ENCODE measurements around the gene MLPH.

MLPH gene

GRCh38 chr2:237541243-237541642 is 54.2 kb downstream of the MLPH start:
- DNase-seq (ENCODE audit: insufficient read length, low spot score) (no peak), FAIRE-seq (no peak)
- TF ChIP-seq, protein P1, sequence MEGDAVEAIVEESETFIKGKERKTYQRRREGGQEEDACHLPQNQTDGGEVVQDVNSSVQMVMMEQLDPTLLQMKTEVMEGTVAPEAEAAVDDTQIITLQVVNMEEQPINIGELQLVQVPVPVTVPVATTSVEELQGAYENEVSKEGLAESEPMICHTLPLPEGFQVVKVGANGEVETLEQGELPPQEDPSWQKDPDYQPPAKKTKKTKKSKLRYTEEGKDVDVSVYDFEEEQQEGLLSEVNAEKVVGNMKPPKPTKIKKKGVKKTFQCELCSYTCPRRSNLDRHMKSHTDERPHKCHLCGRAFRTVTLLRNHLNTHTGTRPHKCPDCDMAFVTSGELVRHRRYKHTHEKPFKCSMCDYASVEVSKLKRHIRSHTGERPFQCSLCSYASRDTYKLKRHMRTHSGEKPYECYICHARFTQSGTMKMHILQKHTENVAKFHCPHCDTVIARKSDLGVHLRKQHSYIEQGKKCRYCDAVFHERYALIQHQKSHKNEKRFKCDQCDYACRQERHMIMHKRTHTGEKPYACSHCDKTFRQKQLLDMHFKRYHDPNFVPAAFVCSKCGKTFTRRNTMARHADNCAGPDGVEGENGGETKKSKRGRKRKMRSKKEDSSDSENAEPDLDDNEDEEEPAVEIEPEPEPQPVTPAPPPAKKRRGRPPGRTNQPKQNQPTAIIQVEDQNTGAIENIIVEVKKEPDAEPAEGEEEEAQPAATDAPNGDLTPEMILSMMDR (IDR thresholded peaks at IDR 0.05; ENCODE audit: insufficient read depth, missing control alignments) = no peak

DNA sequence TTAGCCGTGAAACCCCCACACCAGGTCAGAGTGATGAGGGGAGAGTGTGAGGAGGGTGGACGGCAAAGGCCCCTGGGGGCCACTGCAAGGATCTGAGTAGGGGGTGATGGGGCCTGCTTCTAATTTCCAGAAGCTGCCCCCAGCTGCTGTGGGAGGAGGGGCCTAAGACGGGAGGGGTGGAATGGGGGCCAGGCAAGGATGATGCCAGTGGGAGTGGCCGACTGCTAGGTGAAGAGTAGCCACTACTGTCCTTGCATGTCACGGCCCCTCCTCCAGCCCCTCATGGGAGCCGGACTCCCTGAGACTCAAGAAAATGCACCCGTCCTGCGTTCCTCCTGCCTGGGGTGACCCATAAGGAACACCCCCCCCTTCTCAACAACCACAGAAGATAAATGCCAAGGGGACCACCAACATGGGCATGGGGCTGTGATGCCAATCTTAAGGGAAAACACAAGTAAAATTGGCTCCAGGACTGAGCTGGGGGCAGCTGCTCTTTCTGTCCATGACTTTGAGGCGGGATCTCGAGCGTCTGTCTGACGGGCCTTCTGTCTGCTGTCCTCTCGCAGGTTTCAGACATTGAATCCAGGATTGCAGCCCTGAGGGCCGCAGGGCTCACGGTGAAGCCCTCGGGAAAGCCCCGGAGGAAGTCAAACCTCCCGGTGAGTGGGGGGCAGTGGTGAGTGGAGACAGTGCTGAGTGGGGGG is 55.1 kb downstream of the MLPH start:
- no peak for DNase-seq (ENCODE audit: insufficient read length, low spot score)
- TF ChIP-seq, protein P1 (IDR thresholded peaks at IDR 0.05; ENCODE audit: insufficient read depth, missing control alignments) = no peak
- no peak for FAIRE-seq

DNA sequence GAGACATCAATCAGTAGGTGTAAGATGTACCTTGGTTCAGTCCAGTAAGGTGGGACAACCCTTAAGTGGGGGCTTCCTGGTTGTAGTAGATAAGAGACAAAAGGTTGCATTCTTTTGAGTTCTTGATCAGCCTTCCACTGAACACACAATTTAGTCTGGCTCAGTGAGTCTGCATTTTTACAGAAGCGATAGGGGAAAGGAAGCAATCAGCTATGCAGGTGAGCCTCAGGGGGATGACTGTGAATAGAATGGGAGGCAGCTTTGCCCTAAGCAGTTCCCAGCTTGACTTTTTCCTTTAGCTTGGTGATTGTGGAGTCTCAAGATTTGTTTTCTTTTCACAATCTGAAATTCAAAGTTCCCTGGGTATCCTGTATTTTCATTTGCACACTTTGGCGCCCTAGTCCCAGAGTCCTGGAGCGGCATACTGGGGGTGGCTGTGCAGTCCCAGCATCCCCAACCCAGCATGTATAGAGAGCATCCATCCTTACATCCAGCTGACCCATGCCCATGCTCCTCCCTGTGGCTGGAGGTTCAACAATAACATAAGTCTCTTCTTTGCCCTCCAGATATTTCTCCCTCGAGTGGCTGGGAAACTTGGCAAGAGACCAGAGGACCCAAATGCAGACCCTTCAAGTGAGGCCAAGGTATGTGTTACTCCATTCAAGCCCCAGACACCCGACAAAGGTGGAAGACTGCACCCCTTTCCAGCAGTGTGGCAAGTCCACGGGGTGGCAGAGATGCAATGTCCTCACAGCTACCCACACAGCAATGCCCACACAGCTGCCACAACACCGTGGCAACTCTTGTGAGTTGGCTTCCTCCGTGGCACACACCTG is 59.2 kb downstream of the MLPH start:
- FAIRE-seq = no peak
- no peak for DNase-seq (ENCODE audit: insufficient read length, low spot score)
- TF ChIP-seq, protein P1 (IDR thresholded peaks at IDR 0.05; ENCODE audit: insufficient read depth, missing control alignments) = no peak

DNA sequence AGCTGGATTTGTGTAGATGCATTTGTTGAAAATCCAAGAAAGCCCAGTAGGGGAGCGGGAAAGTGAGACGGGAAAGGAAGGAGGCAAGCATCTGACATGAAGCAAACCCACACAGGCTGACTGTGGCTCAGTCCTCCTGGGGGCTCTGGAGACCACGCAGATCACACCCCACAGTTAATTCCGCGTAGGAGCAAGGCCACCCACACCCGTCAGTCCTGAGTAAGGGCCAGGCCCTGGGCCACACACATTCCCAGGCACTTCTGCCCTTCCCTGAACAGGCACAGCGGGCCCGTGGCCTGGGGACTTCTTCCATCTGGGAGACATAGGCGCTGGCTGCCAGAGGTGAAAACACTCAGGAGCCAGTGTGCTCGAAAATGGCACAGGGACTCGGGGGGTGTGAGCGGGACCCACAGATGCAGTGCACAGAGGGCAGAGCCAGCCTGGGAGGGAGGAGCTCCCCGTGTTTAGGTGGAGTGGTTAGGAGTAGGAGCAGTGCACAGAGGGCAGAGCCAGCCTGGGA is 59.9 kb downstream of the MLPH start:
- DNase-seq (ENCODE audit: insufficient read length, low spot score) = no peak
- no peak for FAIRE-seq
- TF ChIP-seq, protein P1 (IDR thresholded peaks at IDR 0.05; ENCODE audit: insufficient read depth, missing control alignments) = no peak

GRCh38 chr2:237547841-237548416 is 60.9 kb downstream of the MLPH start:
- TF ChIP-seq, protein P1 (IDR thresholded peaks at IDR 0.05; ENCODE audit: insufficient read depth, missing control alignments) = no peak
- FAIRE-seq = no peak
- no peak for DNase-seq (ENCODE audit: insufficient read length, low spot score)

- DNase-seq (ENCODE audit: insufficient read length, low spot score) (no peak), FAIRE-seq (no peak)
- TF ChIP-seq, protein P1 (IDR thresholded peaks at IDR 0.05; ENCODE audit: insufficient read depth, missing control alignments) = no peak
These were observed 62.2 kb downstream of the MLPH start for GRCh38 chr2:237549216-237549615.

All from D721Med (cell line).